Natural killer cell treated with Interleukin-12 subunit alpha and Interleukin-12 subunit beta and Interleukin-15 and Interleukin-18, amount 100 ng/mL, for 72 hours (primary cell): Measurements from ENCODE around the gene GDF2. TPM values are rescaled to one million over a fixed set of nuclear protein-coding genes. Genes with fewer than 3 reads are reported as not detected.
A peak's percentile ranks its signal among the peaks of the same experiment; 100 is the strongest.

ENCODE experiments used
- ATAC-seq, 2 donors: fragments of 150-1000 bp; cut with Tn5 transposase in 1 of 2; sonication (Bioruptor Pico), chemical (Tn5 transposase) in 1 of 2; 2 replicates each; pipeline ENCODE4 v1.10.0; 2021
- DNase-seq: peaks from one replicate; pipeline ENCODE4 v3.0.0; 2022; ENCODE audit warnings: low spot score
- H3K27ac Mint-ChIP-seq, 2 donors: 1 replicate in 1 of 2; 2 replicates in 1 of 2; pipeline ENCODE4 v1.8.0; 2022; ENCODE audit warnings: mixed read lengths in 2 of 2, mild to moderate bottlenecking in 1 of 2, moderate library complexity in 1 of 2
- H3K27me3 Mint-ChIP-seq, 2 donors: 1 replicate in 1 of 2; 2 replicates in 1 of 2; pipeline ENCODE4 v1.8.0; 2022; ENCODE audit warnings: mixed read lengths in 2 of 2
- H3K36me3 Mint-ChIP-seq: one replicate; pipeline ENCODE4 v1.8.0; 2022; ENCODE audit warnings: mixed read lengths
- H3K4me1 Mint-ChIP-seq, 2 donors: 1 replicate in 1 of 2; 2 replicates in 1 of 2; pipeline ENCODE4 v1.8.0; 2022; ENCODE audit warnings: low read depth in 2 of 2, mixed read lengths in 2 of 2, mild to moderate bottlenecking in 1 of 2
- H3K4me3 Mint-ChIP-seq: one replicate; pipeline ENCODE4 v1.8.0; 2022; ENCODE audit warnings: mixed read lengths
- H3K9me3 Mint-ChIP-seq: 2 replicates; pipeline ENCODE4 v1.8.0; 2022; ENCODE audit warnings: mixed read lengths
- total RNA-seq, 2 donors: library from RNA; stranded (reverse); gene quantifications; one replicate each; pipeline ENCODE4 v1.2.3, GENCODE V29; 2022

Gene GDF2
- total RNA-seq, 2 donors from 2014 or later: not detected

DNA sequence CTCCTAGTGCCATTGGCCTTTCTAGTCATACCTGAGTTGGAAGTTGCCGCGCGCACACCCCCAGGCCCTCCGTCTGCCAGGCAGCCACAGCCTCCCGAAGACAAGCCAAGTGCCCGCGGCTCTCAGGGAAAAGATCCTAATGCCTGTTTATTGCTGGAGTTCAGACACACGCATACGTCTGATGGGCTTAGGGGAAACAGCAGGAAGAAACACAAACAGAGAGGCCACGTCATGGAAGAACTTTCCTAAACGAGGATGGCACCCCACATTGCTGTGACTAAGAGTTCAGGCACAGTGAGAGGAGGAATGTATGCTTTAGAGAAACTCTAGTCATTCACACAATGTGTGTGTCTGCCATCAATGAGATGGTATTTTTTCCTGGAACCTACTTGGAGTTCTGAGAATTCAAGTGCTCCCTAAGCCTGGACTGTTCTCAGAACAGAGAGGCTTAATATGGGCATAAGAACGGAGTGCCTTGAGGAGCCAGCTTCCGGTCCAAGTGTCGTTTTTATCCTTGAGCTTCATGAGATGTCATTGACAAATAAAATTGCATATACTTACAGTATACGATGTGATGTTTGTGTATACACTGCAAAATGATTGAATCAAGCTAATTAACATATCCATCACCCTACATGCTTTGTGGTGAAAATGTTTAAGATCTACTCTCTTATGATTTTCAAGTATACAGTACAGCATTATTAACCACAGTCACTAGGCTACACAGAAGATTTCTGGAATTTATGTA is 14.3 kb downstream of the GDF2 start:
- ATAC-seq: no peak
- Mint-ChIP-seq H3K36me3 (no peaks in the 10 kb centered on the region), H3K27me3 (peaks cover 21 to 35% of the 10 kb centered on the region in 2 donors)

DNA sequence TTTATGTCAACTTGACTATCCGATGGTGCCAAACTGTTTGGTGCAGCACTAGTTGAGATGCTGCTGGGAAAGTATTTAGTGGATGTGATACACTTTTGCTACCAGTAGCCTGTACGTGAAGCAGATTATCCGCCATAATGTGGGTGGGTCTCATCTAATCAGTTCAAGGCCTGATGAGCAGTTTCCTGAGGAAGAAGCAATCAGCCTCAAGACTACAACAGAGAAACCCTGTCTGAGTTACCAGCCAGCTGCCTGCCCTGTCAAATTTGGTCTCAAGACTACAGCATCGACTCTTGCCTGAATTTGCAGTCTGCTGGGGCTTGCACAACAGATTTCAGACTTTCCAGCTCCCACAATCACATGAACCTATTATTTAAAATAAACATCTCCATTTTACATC is 15.1 kb downstream of the GDF2 start:
- Mint-ChIP-seq H3K27ac (no peak overlapping the region), H3K27me3 (peaks cover 21 to 35% of the 10 kb centered on the region in 2 donors), H3K36me3 (no peaks in the 10 kb centered on the region), H3K4me1 (no peaks in the 10 kb centered on the region), H3K9me3 (no peaks in the 10 kb centered on the region), H3K4me3 (no peak overlapping the region)
- ATAC-seq (no peak), DNase-seq (no peak)

More for the DNA sequence above, 14.3 kb downstream of the GDF2 start:
- no peaks in the 10 kb centered on the region for H3K9me3 Mint-ChIP-seq
- DNase-seq: no peak
- H3K27ac Mint-ChIP-seq: no peak overlapping the region
- no peaks in the 10 kb centered on the region for H3K4me1 Mint-ChIP-seq
- H3K4me3 Mint-ChIP-seq: no peak overlapping the region

DNA sequence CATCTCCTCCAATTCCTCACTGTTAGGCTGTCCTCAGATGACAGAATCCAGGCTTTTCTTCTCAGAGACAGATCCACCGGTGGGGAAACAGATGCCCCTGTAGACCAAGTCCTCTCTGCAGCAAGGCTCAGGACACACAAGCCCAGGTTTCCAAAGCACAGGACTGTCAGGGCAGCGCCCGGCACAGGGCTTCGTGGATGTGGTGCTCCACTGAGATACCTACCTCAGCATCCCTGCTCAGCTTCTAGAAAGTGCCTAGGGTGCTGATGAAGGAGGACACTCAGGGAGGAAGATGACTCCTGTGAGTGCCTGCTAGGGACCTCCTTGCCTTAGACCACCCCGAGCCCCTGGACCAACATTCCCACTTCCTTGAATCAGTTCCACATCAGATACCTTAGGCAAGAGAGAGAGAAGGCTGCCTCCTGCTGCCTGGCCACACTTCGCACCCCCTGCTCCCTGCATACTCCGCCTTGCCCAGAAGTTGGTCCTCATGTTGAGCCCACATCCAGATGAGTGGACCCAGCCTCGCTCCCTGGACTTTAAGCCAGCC is 17.0 kb downstream of the GDF2 start:
- H3K4me3 Mint-ChIP-seq: no peak overlapping the region
- no peaks in the 10 kb centered on the region for H3K36me3 Mint-ChIP-seq
- H3K4me1 Mint-ChIP-seq: no peaks in the 10 kb centered on the region
- DNase-seq (no peak), ATAC-seq (peak in 1 of 2 donors; percentile 34)
- no peak overlapping the region for H3K27ac Mint-ChIP-seq
- H3K9me3 Mint-ChIP-seq: no peaks in the 10 kb centered on the region
- peaks cover 18 to 29% of the 10 kb centered on the region in 2 donors for H3K27me3 Mint-ChIP-seq

DNA sequence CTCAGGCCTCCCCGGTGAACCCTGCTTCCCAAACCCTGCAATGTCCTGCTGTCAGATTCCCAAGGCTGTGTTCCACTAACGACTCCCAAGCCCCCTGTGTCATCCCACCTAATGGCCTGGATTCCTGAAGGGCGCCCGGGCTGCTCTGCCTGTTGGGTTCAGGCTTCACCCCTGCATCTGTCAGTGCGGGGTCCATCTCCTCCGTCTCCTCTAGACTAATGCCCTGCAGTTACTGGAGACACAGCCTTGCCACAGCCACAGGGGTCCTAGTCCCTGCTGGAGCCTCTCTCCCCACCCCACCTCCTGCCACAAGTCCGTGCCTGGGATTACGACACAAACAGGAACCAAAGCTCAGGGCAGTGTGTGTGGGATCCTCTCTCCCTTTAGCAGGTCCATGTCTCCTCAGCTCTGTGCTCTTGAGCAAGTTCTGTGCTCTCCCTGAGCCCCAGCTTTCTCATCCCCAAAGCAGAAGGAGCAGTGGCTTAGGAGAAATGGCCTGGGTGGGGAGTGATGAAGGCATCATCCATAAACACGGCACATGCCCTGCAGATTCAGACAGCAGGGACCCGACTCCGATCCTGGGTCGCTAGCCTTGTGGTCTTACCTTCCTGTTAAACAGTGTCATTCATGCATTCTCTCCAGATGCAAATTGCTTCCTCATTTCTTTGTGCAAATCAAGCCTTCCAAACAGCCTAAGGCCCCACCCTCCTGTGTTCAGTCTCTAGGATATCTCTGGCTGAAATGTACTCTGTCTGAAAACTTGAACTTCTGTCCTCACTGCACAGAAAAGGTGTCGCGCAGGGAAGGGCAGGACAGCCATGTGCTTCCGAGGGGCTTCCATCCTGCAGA is 17.7 kb downstream of the GDF2 start:
- H3K27me3 Mint-ChIP-seq: peaks cover 15 to 23% of the 10 kb centered on the region in 2 donors
- no peak overlapping the region for H3K27ac Mint-ChIP-seq
- H3K9me3 Mint-ChIP-seq: no peaks in the 10 kb centered on the region
- no peak overlapping the region for H3K4me3 Mint-ChIP-seq
- ATAC-seq (peak; percentile 20 to 26), DNase-seq (no peak)
- H3K36me3 Mint-ChIP-seq: no peaks in the 10 kb centered on the region
- no peaks in the 10 kb centered on the region for H3K4me1 Mint-ChIP-seq

DNA sequence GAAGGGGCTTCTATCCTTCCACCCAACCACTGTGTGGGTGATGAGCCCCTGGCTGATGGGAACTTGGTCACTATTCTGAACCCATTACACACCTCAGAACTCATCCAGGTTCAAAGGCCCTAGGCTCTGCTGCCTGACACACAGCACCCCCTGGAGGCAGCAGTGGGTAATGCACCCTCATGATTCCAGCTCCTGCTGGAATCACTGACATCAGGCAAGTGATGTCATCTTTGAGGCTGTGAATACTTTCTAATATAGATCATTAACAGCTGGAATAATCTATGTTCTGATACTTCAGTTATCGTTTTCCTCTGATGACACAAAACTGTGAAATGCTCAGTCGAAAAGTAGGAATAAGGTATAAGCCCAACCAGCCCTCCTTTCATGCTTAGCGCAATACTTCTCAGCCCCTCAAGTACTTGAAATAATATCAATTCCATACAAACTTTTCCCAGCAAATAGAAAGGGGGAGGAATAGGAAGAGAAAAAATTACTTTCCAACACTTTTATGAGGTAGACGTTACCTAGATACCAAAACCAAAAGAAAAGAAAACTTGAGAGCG is 18.4 kb downstream of the GDF2 start:
- ATAC-seq (peak; percentile 52 to 58), DNase-seq (no peak)
- Mint-ChIP-seq H3K36me3 (no peaks in the 10 kb centered on the region), H3K4me3 (no peak overlapping the region), H3K4me1 (no peaks in the 10 kb centered on the region), H3K27ac (no peak overlapping the region), H3K27me3 (peaks cover 14 to 23% of the 10 kb centered on the region in 2 donors), H3K9me3 (no peaks in the 10 kb centered on the region)

DNA sequence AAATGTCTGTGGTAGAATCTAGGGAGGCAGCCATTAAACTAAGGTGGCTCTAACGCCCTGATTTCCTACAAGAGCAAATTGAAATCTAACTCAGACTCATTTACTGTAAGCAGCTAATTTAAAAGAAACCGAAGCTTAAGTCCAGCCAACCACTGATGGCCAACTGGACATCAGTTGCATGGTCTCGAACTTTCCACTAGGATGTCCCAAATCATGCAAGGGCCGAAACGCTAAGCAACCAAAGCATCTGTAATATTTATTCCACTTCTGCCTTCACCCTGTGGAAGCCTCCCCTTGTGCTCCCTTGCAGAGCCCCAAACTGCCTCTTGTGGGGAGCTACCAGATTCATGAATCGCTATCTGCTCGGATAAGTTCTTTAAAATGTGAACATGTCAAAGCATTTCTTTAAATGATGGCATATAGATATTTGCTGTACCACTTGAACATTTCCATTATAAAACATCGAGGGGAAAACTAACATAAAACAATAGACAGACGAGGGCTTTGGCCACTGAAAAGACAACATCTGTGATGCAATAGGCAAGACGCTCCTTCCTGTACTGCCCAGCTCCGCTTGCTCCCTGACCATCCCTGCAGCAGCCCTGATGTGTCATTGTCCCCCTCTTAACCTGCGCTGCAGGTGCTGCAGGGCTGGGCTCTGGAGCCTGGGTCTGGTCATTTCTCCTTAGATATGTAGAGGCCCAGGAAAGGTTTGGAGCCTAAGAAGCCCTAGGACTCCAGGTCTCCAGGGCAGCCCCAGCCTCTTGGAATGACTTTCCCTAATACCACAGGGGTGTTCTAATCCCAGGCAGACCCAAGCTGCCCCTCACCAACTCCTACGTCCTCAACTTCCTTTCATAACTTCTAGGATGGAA is 23.0 kb downstream of the GDF2 start:
- H3K36me3 Mint-ChIP-seq: no peaks in the 10 kb centered on the region
- H3K4me3 Mint-ChIP-seq: no peak overlapping the region
- peak; percentile 6 for DNase-seq
- no peak for ATAC-seq
- H3K27me3 Mint-ChIP-seq: peaks cover 9 to 13% of the 10 kb centered on the region in 2 donors
- no peaks in the 10 kb centered on the region for H3K4me1 Mint-ChIP-seq
- no peaks in the 10 kb centered on the region for H3K9me3 Mint-ChIP-seq
- H3K27ac Mint-ChIP-seq: no peak overlapping the region

DNA sequence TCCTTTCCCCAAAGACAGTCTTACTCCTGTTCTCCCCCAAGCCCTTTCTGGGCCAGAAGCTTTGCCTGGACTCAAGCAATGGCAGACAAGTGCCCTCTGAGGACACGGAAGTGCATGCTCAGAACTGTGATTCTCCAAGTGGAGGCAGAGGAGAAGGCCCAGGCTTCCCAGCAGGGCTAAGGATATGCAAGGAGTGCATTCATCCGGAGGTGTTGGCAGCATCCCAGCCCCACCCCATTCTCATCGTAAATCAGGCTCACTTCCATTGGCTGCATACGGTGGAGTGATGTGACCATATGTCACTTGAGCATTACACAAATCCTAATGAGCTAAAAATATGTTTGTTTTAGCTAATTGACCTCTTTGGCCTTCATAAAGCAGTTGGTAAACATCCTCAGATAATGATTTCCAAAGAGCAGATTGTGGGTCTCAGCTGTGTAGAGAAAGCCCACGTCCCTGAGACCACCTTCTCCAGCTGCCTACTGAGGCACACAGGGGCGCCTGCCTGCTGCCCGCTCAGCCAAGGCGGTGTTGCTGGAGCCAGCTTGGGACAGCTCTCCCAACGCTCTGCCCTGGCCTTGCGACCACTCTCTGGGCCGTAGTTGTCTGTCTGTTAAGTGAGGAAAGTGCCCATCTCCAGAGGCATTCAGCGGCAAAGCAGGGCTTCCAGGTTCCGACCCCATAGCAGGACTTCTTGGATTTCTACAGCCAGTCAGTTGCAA is 24.5 kb downstream of the GDF2 start:
- no peak for ATAC-seq
- H3K4me1 Mint-ChIP-seq: no peaks in the 10 kb centered on the region

DNA sequence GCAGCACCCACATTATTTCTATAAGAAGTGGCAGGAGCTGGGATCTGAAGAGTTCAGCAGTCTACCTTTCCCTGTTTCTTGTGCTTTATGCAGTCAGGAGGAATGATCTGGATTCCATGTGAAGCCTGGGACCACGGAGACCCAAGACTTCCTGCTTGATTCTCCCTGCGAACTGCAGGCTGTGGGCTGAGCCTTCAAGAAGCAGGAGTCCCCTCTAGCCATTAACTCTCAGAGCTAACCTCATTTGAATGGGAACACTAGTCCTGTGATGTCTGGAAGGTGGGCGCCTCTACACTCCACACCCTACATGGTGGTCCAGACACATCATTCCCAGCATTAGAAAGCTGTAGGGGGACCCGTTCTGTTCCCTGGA is 25.0 kb downstream of the GDF2 start:
- Mint-ChIP-seq H3K4me1 (no peaks in the 10 kb centered on the region), H3K9me3 (no peaks in the 10 kb centered on the region), H3K36me3 (no peaks in the 10 kb centered on the region), H3K27me3 (peaks cover 0 to 3% of the 10 kb centered on the region in 2 donors), H3K27ac (no peak overlapping the region), H3K4me3 (no peak overlapping the region)
- DNase-seq: no peak
- no peak for ATAC-seq

More for the DNA sequence above, 24.5 kb downstream of the GDF2 start:
- H3K27ac Mint-ChIP-seq: no peak overlapping the region
- DNase-seq: peak; percentile 16
- H3K4me3 Mint-ChIP-seq: no peak overlapping the region
- H3K36me3 Mint-ChIP-seq: no peaks in the 10 kb centered on the region
- H3K9me3 Mint-ChIP-seq: no peaks in the 10 kb centered on the region
- H3K27me3 Mint-ChIP-seq: peaks cover 0 to 3% of the 10 kb centered on the region in 2 donors

DNA sequence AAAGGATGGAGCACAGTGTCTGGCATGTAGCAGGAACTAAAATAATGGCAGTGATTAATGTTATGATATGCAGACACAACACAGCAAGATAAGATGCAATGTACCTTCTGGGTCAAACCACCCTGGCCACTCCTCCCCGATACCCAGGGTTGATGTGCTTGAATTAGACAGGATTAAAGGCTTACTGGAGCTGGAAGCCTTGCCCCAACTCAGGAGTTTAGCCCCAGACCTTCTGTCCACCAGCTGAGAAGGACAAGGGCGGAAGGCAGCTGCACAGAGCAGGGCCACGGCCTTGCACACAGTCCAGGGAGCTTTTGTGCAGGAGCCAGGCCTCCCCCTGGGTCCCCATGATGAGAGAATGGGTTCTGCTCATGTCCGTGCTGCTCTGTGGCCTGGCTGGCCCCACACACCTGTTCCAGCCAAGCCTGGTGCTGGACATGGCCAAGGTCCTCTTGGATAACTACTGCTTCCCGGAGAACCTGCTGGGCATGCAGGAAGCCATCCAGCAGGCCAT is 25.9 kb downstream of the GDF2 start, which contains the start of gene RBP3:
TSS of gene RBP3 (plus strand) at position 226 of the 514 bp plus-strand sequence. CDS start at position 348, 122 bp downstream.
- Mint-ChIP-seq H3K4me3 (no peak within 1 kb of the TSS), H3K4me1 (no peaks in the 10 kb centered on the region), H3K36me3 (no peaks in the 10 kb centered on the region), H3K27ac (no peak within 1 kb of the TSS), H3K27me3 (peaks cover 0 to 3% of the 10 kb centered on the region in 2 donors), H3K9me3 (no peaks in the 10 kb centered on the region)
- ATAC-seq: no peak
- no peak for DNase-seq

DNA sequence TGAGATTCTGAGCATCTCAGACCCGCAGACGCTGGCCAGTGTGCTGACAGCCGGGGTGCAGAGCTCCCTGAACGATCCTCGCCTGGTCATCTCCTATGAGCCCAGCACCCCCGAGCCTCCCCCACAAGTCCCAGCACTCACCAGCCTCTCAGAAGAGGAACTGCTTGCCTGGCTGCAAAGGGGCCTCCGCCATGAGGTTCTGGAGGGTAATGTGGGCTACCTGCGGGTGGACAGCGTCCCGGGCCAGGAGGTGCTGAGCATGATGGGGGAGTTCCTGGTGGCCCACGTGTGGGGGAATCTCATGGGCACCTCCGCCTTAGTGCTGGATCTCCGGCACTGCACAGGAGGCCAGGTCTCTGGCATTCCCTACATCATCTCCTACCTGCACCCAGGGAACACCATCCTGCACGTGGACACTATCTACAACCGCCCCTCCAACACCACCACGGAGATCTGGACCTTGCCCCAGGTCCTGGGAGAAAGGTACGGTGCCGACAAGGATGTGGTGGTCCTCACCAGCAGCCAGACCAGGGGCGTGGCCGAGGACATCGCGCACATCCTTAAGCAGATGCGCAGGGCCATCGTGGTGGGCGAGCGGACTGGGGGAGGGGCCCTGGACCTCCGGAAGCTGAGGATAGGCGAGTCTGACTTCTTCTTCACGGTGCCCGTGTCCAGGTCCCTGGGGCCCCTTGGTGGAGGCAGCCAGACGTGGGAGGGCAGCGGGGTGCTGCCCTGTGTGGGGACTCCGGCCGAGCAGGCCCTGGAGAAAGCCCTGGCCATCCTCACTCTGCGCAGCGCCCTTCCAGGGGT is 26.6 kb downstream of the GDF2 start:
- H3K4me3 Mint-ChIP-seq: no peak overlapping the region
- DNase-seq (peak; percentile 60), ATAC-seq (peak; percentile 3 to 17)
- H3K9me3 Mint-ChIP-seq: no peaks in the 10 kb centered on the region
- no peak overlapping the region for H3K27ac Mint-ChIP-seq
- peaks cover 0 to 3% of the 10 kb centered on the region in 2 donors for H3K27me3 Mint-ChIP-seq
- H3K4me1 Mint-ChIP-seq: no peaks in the 10 kb centered on the region
- no peaks in the 10 kb centered on the region for H3K36me3 Mint-ChIP-seq

DNA sequence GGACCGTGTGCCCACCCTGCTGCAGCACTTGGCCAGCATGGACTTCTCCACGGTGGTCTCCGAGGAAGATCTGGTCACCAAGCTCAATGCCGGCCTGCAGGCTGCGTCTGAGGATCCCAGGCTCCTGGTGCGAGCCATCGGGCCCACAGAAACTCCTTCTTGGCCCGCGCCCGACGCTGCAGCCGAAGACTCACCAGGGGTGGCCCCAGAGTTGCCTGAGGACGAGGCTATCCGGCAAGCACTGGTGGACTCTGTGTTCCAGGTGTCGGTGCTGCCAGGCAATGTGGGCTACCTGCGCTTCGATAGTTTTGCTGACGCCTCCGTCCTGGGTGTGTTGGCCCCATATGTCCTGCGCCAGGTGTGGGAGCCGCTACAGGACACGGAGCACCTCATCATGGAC is 27.3 kb downstream of the GDF2 start:
- Mint-ChIP-seq H3K27me3 (peaks cover 0 to 3% of the 10 kb centered on the region in 2 donors), H3K4me1 (no peaks in the 10 kb centered on the region), H3K4me3 (no peak overlapping the region), H3K9me3 (no peaks in the 10 kb centered on the region), H3K27ac (no peak overlapping the region), H3K36me3 (no peaks in the 10 kb centered on the region)
- no peak for ATAC-seq
- DNase-seq: peak; percentile 42

DNA sequence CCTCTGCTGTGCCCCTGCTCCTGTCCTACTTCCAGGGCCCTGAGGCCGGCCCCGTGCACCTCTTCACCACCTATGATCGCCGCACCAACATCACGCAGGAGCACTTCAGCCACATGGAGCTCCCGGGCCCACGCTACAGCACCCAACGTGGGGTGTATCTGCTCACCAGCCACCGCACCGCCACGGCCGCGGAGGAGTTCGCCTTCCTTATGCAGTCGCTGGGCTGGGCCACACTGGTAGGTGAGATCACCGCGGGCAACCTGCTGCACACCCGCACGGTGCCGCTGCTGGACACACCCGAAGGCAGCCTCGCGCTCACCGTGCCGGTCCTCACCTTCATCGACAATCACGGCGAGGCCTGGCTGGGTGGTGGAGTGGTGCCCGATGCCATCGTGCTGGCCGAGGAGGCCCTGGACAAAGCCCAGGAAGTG is 27.7 kb downstream of the GDF2 start:
- H3K4me3 Mint-ChIP-seq: no peak overlapping the region
- ATAC-seq (no peak), DNase-seq (peak; percentile 55)
- no peaks in the 10 kb centered on the region for H3K9me3 Mint-ChIP-seq
- no peak overlapping the region for H3K27ac Mint-ChIP-seq
- H3K4me1 Mint-ChIP-seq: no peaks in the 10 kb centered on the region
- H3K27me3 Mint-ChIP-seq: peaks cover 0 to 3% of the 10 kb centered on the region in 2 donors
- H3K36me3 Mint-ChIP-seq: no peaks in the 10 kb centered on the region
